ENCODE measurements around the gene TRPM3.

The TRPM3 gene

DNA sequence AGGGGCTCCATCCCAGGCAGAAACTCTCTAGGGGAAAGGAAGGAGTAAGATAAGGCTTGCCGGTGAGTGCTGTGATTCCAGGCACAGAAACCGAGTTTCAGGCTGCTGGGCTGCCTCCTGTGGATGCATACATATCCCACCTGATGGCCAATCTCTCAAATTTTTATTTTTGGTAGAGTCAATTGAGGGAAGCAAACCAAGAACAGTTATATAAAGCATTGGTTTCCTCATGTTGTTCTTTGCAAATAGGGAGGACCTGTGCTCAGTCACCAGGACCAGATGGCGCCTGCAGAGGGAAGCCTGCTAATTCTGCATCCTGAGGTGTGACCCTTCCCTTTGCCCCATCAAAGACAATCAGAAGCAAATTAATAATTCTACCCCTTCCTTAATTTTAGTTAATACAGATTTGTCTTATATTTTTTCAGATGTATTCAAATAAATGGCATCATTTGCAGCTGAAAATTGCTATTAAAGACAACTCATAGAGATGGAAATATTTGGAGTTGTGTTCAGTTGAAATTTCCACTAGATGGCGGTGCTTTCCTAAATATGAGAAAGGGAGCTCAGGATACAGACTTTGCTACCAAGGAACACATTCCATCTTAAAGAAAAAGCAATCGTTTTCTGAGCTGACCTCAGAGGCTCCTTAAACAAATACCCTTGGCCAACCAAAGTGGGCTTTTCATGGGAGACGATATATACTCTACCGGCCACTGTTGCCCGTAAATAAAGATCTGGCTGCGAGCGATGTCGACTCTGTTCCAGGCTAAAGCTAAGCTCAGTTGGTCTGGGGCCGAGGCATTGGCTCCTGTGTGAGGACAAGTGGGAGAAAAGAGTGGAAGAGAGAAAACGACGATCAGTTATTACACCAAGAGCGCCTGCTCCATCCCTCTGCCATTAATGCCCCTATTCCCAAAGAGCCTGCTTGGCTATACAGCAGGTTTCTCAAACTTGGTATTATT lies 481.3 kb downstream of the TRPM3 start:
- DNase-seq: peak in 1 of 2 experiments; percentile 53

DNA sequence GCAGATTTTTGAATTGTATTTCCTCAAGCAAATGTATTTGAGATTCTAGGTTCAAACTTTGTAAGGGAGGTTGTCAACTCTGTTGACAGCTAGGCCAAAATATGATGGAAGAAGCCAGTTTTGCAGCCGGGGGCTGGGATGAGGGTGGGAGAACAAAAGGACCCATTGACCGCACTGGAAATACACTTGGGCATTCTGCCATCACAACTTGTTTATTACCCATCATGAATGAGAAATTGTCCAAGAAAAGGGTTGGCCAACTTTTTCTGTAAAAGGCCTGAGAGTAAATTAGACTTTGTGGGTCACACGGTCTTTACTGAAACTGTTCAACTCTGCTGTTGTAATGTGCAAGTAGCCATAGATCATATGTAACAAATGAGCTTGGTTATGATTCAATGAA lies 485.6 kb downstream of the TRPM3 start:
- DNase-seq: no peak

DNA sequence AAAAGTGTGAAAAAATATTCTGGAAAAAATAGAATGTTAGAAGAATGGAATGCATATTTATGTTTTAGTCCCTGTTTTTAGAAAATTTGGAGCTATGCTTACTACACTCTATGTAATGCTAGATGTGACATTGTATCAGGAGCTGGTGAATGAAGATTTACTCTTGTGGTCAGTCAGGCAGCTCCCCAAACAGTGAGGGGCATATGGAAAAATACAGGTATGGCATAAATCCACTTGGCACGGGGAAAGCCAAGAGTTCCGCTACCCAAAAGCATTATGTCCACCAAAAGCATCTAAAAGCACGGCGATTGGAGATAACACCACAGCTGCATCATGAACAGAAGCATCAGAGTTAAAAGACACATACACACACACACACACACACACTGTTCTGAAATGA lies 486.7 kb downstream of the TRPM3 start:
- no peak for DNase-seq

DNA sequence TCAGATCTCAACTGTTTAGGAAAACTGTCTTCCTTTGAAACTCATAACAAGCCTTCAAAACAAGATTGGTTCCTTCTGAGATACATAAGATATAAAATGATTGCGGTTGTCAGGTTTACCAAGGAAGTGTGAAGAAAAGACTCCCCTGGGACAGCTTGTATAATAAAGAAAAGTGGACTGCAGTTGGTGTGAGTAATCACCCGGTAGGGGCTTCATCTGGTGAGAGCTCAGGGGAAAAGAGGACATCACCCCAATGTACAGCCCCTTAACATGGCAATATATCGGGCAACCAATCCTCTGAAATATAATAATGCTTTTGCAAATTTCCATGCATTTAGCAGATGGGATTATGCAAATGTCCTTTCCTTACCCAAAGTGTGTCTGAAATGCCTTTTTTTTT lies 490.4 kb downstream of the TRPM3 start:
- DNase-seq: no peak

DNA sequence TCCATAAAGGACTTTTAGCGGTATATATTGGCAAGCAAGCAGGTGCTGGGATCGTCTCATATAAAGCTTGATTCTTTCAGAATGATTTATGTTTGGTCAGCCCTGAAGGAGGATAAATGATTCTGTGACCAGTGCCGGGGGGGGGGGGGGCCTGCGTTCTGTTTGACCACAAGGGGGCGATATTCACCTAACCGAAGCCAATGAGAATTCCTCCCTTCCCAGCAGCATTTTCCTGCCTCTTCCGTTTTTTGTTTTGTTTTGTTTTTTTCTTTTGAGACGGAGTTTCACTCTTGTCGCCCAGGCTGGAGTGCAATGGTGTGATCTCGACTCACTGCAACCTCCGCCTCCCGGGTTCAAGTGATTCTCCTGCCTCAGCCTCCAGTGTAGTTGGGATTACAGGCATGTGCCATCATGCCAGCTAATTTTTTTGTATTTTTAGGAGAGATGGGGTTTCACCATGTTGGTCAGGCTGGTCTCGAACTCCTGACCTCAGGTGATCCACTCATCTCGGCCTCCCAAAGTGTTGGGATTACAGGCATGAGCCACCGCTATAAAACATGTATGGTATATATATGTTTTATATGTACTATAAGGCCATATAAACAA lies 492.2 kb downstream of the TRPM3 start:
- DNase-seq: peak in 1 of 2 experiments; percentile 15

DNA sequence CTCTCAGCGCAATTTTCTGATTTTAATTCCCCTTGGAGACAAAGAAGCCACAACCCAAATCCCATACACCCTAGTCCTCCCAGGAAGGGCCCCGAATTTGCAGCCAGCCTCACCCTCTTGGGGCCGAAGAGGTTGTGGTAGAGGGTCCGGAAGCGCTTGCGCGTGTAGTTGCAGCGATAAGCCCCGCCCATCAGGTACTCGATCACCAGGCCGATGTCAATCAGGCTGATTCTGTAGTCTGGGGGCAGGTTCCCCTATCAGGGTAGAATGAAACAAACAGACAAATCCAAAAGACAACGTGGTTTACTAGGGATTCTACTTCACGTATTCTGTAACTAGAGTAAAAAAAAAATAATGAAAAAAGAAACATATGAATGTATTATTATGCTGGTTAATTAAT lies 496.3 kb downstream of the TRPM3 start:
- no peak for DNase-seq

DNA sequence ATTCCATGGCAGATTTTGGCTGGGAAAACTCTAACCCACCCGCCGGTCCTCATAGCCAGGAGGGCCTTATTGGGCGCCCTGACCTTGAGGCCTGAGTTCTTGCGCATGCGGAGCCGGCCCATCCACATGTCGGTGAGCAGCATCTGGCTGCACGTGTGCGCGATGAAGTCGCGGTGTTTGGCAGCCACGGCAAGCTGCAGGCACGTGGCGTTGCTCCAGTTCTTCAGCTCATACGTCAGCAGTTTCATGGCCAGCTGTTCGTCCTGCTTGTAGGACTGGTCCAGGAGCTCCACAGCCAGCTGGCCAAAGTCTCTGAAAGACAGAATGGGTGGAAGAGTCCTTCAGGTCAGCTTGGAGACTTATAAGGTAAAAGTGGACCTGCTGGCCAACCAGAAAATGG lies 502.6 kb downstream of the TRPM3 start:
- DNase-seq: no peak

DNA sequence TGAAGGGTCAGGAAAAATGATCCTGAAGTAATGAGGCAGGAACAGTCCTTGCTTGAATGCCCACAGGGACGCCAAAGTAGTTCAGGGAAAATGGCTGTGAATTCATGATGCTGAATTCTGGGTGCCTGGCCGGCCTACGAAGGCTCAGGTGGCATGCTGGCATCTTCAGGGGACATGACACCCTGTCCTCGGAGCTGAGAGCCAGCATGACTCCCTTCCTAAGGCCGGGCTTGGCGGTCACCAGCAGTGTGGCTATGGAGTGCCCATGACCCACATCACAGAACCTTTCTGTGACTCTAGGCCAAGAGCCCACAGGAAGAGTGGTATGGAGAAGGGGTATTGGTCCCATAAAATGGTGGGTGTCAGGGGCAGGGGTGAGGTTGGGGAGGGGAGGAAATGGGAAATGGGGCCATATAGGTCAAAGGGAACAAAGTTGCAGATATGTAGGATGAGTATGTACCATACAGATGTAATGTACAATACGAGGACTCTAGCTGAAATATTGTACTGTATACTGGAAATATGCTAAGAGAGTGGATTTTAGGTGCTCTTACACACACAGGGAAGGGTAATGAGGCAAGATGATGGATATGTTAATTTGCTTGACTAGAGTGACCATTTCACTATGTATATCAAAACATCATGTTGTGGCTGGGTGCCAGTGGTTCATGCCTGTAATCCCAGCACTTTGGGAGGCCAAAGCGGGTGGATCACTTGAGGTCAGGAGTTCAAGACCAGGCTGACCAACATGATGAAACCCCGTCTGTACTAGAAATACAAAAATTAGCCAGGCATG lies 504.2 kb downstream of the TRPM3 start:
- no peak for DNase-seq

DNA sequence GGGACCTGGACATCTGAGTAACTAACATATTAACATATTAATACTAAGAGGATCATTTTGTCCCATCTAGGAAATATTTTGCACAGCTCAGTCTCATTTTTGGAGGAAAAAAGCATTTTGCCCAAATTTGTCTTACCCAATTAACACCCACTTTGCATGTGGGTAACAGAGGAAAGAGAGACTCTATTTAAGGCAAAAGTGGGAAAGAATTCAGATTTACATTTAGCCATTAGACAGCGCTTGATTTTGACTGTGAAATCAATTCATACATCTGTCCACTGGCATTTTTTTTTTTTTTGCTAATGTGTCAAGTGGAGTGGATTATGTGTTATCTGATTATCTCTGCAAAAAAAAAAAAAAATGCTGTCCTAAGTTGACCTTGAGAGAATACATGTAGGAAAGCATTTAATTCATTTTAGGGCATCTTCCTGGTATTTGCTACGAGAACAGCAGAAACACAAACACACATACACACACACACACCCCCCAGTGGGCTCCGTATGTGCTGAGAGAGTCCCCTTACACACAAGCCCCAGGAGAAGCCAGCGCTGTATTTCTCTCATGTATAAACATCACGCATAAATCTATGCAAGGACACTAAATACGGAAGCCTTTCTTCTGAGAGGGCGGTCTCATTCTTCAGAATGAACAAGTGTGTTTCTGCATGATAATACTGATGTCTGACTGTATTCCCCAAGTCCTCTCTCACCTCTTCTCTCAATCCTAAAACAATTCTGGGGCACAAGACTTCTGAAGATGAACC lies 505.0 kb downstream of the TRPM3 start:
- DNase-seq: no peak

DNA sequence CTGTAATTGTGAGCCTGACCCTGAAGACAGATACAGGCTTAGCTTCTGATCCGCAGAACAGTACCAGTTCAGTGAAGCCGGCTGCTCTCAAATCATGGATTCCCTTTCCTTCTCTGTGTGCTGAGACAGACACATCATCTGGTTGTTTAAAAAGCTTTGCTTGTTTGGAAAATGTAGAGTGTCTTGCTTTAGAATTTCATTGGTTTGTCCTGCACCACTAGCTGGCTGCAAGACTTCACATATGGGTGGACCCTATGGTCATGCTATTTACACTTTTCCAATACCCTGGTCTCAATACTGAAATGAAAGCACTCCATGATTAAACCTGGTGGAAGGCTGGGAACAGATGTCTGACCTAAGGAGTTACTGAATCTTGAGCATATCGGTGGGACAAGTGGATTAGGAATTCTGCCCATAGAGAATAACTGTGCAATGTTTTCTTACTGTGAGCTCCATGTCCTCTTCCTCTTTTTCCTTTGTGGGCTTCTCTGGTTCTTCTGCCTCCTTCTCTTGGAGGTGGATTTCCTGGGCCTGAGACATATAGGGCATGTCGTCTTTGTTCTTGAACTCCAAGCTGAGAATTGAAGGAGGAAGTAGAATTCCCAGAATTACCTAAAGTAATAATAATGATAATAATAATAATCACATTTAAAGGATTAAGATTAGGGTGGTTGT lies 505.8 kb downstream of the TRPM3 start:
- DNase-seq: no peak

DNA sequence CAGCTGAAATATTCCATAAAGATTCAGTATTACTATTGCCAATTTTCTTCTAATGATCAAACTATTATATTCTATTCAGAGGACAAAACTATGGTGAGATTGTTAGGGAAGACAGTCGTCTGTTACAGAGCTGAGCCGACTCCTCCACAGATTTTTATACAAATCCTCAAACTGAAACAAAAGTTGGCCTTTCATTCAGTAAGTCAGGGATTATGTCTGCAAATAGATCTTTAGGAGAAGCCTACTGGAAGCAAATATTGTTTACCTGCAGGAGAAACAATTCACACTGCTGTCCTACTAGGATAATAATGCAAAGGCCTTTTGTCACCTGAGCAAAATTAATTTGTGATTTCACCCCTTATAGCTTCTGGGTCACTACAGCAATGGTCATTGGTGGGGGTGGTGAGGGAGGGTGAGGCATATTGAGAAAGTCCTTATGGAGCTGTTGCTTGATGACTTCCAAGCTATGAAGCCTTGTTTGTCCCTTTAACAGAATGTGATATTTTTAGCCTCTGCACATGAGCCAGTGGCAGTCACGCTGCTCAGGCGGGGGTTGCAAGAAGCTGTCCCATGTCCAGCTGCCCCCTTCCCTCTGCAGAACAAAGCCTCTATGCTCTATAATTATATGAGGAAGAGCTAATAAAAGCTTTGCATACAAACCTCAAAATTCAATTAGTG lies 506.5 kb downstream of the TRPM3 start:
- peak in 1 of 2 experiments; percentile 17 for DNase-seq

DNA sequence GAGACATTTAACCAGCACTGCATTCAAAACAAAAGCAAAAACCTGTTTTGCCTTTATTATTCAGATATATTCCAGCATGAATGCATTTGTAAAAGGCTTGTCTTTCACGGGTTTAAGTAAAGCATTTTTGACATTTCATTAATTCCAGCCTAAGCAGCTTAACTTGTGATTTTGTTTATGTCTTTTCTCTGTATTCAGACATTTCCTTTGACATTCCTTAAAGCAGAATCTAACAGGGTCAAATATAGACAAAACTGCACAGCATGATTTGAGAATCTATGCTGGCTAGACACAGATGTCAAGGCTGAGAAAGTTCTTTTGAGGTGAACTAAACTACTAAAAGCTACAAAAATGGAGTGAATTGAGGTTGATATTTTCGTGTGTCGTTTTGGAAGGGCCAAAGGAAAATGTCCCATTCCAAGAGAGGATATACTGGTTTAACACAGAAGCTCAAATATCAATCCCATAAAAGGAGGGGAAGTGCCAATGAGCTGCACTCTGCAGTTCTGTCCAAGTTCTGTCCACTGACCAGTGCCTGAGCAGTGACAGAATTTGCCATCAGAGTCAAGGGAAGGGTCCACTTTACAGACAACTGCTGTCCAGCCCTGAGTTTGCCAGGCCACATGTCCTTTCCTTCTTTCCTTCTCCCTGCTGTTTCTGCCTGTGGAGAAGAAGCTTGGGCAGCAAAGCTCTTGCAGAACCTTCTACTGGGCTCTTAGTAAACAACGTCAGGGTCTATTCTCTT lies 508.2 kb downstream of the TRPM3 start:
- no peak for DNase-seq

DNA sequence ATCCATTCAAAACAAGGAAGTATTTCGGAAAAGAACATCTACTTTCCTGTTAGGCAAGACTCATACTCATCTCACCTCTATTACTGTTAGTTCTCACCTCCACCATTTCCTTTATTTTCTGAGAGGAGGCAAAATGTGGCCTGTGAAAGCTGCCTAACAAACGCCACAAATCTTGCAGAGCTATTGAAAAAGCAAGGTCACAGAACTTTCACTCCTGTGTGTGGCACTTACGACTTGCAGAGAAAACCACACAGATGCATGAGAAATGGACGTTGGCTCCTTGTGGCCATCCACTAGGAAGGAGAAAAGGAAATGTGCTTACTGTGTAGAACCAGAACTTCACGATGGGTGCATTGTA lies 511.2 kb downstream of the TRPM3 start:
- no peak for DNase-seq

DNA sequence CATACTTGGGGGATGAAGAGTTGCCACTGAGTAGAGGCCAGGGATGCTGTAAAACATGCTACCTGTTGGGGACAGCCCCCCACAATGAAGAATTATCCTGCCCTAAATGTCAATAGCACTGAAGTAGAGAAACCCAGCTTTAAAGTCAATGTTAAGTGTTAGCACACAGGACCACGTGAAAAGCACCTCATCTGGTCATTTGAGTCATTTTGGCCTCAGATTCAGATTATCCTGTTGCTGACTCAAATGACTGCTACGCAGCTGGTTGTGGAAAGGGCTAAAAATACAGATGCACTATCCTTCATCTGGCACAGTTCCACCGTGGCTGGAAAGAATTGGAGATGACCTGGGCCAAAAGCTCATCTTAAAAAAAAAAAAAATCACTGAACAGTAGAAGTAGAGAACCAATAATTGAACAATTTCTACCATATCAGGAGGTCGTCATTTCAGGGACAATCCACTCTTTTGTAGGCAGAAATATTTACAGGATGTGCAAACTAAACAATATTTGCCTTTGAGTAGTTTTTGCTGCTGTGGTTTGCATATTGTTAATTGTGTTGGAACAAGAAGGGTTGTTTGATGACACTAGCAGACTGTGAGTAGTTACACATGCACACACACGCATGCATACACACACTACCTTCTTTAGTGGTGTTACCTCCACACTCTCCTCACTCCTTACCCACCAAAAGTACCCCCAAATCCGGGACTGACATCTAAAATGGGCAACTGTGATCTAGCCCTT lies 511.7 kb downstream of the TRPM3 start:
- peak; percentile 11 to 29 for DNase-seq

DNA sequence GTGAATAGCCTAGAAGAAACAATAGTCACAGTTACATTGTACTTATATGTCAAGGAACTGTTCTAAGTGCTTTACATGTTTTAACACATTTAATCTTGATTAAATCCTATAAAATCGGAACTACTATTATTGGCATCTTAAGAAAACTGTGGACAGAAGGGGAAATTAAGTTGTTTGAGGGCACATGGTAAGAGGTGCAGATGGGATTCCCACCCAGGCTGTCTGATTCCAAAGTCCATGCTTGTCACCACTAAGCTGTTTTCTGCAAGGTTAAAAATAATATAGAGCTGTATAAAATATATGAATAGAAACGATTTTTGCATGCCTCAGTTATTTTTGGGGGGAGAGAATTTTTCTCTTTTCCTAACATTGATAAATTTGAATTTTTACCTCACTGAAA lies 512.4 kb downstream of the TRPM3 start:
- no peak for DNase-seq

DNA sequence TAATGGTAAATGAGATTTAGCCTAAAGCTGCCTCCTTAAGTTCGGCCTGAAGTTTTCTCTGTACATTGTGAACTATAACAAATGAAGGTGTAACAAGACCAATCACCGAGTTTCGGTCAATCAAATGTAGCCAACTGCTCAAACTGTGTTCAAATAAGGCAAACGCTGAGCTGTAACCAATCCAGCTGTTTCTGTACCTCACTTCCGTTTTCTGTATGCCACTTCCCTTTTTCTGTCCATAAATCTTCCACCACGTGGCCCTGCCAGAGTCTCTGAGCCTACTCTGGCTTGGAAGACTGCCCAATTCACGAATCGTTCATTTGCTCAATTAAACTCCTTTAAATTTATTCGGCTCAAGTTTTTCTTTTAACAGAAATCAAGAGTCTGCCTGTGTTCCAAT lies 513.5 kb downstream of the TRPM3 start:
- DNase-seq: no peak

DNA sequence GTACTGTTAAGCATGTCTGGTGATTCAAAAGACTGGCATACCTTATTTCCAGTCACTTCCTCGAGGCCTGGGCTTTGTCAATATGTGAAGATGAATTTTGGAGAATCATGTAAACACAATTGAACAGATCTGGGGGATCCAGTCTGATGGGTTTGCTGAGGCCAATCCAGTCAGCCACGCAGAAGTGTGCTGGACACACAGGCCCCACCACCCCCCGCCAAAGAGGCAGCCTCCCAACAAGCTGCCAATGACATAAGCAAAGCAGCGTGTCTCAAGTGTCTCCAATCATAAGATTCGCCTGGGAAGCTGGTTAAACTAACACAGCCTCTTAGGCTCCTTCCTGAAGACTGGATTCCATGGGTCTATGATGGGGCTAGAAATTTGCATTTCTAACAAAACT lies 514.1 kb downstream of the TRPM3 start:
- DNase-seq: no peak

DNA sequence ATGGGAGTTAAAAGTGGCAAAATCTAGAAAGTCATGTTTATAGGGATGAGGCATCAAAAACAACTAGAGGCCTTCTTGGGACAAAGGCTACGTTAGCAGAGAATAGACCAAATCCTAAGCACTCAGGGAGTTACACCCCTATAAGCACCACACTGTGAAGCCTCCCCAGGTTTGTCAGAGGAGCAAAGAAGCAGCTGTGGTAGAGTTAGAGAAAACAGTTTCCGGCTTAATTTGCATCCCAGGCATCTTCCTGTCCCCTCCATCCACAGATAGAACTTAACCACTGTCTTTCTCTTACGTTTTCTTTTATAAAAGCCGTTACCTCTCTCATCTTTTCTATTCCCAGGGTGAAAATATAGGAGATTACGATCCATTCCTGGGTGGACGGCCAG lies 518.4 kb downstream of the TRPM3 start:
- no peak for DNase-seq

DNA sequence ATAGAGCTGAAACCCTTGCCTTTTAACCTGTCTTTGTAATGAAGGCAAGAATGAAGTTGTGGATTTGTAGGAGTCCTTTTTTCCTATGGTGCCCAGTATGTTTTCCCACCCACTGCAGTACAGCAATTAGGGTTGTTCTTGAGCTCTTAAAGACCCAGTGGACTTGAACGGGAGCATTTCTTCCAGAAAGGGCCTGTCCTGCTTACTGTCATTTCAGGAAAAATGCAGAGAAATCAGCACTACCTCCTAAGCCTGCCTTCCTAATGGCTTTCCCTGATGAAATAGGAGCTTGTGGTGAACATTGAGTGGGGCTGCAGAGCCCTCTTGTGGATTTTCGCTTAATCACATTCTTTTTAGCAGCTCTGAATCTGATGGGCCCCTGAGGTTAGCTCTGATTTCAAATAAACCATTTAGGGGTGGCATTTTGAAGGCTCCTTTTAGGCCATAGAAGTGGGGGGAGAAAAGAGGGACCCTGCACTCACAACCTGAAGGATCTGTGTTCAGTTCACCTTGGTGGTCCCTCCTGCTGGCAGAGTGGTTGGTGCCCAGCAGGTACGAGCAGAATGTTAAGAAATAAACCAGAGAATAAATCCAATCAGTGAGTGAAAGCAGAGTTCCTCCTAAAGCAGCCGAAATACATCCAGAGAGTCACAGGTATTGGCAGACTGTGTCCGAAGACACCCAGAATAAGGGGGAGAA lies 519.0 kb downstream of the TRPM3 start:
- peak; percentile 22 to 60 for DNase-seq

All from NCI-H526 (cell line).